CD14-positive monocyte (primary cell): ENCODE measurements around the gene ABHD17B. TPM values are rescaled to one million over a fixed set of nuclear protein-coding genes. Genes with fewer than 3 reads are reported as not detected.

Source experiments
- DNase-seq, 3 donors: peaks; one replicate each; pipeline ENCODE4 v3.0.0-alpha.2; 2011 to 2022
- H2AFZ ChIP-seq: 2 replicates; pipeline ENCODE4 v1.6.0; 2012; ENCODE audit warnings: mild to moderate bottlenecking, low read depth, low read length, inconsistent platforms; ENCODE audit not compliant: insufficient read depth, poor library complexity, severe bottlenecking
- H3K27ac ChIP-seq, 2 donors: 1 replicate in 1 of 2; 2 replicates in 1 of 2; pipeline ENCODE4 v1.5.1; 2012 to 2013; ENCODE audit warnings: low read length in 2 of 2, control low read depth in 1 of 2, inconsistent platforms in 1 of 2, low read depth in 1 of 2, mild to moderate bottlenecking in 1 of 2
- H3K27me3 ChIP-seq, 2 donors: one replicate each; pipeline versions ENCODE4 v1.6.0 to v1.6.1; 2011 to 2013; ENCODE audit warnings: low read length in 2 of 2; ENCODE audit not compliant: control insufficient read depth in 2 of 2, insufficient read depth in 2 of 2
- H3K36me3 ChIP-seq, 2 donors: replicated peaks in 1 of 2; 1 replicate in 1 of 2; 2 replicates in 1 of 2; pipeline versions ENCODE4 v1.5.1 to v1.6.1; 2012 to 2013; ENCODE audit warnings: low read length in 2 of 2, control low read depth in 1 of 2, inconsistent platforms in 1 of 2, mild to moderate bottlenecking in 1 of 2; ENCODE audit not compliant: insufficient read depth in 2 of 2, control insufficient read depth in 1 of 2
- H3K4me1 ChIP-seq, 2 donors: 1 replicate in 1 of 2; 2 replicates in 1 of 2; pipeline versions ENCODE4 v1.5.1 to v1.6.1; 2012 to 2013; ENCODE audit warnings: low read length in 2 of 2, control low read depth in 1 of 2, inconsistent platforms in 1 of 2, mild to moderate bottlenecking in 1 of 2, moderate library complexity in 1 of 2; ENCODE audit not compliant: insufficient read depth in 2 of 2, control insufficient read depth in 1 of 2
- H3K4me2 ChIP-seq: replicated peaks from 2 replicates; pipeline ENCODE3; 2012; ENCODE audit warnings: low read length, moderate library complexity, mild to moderate bottlenecking; ENCODE audit not compliant: poor library complexity, severe bottlenecking; ENCODE audit errors: extremely low read depth
- H3K4me3 ChIP-seq, 3 experiments: fragments of 200-600 bp in 1 of 3; sonication (generic) in 1 of 3; replicated peaks in 1 of 3; 1 replicate in 2 of 3; 2 replicates in 1 of 3; pipeline ENCODE4 v1.5.1; 2011 to 2013; ENCODE audit warnings: low read length in 3 of 3, mild to moderate bottlenecking in 3 of 3, control low read depth in 2 of 3, low read depth in 2 of 3, inconsistent platforms in 1 of 3, moderate library complexity in 1 of 3
- H3K79me2 ChIP-seq: 2 replicates; pipeline ENCODE4 v1.6.0; 2012; ENCODE audit warnings: mild to moderate bottlenecking, control low read depth, inconsistent platforms, low read length, moderate library complexity; ENCODE audit not compliant: insufficient read depth
- H3K9ac ChIP-seq: 2 replicates; pipeline ENCODE4 v1.6.0; 2017; ENCODE audit warnings: low read length, mild to moderate bottlenecking; ENCODE audit not compliant: insufficient read depth, poor library complexity, severe bottlenecking
- H3K9me3 ChIP-seq, 2 donors: replicated peaks in 1 of 2; 1 replicate in 1 of 2; 2 replicates in 1 of 2; pipeline versions ENCODE4 v1.5.1 to v1.6.1; 2012 to 2013; ENCODE audit warnings: low read length in 2 of 2, control low read depth in 1 of 2; ENCODE audit not compliant: control insufficient read depth in 1 of 2, insufficient read depth in 1 of 2
- H4K20me1 ChIP-seq: 2 replicates; pipeline ENCODE4 v1.6.0; 2012; ENCODE audit warnings: mild to moderate bottlenecking, low read length, control low read depth, moderate library complexity; ENCODE audit not compliant: insufficient read depth
- H3K27ac Mint-ChIP-seq, 7 donors: one replicate each; pipeline ENCODE4 v1.8.0; 2020; ENCODE audit warnings: mild to moderate bottlenecking in 7 of 7, mixed read lengths in 7 of 7, moderate library complexity in 6 of 7, inconsistent platforms in 2 of 7
- H3K27me3 Mint-ChIP-seq, 3 donors: one replicate each; pipeline ENCODE4 v1.8.0; 2021 to 2022; ENCODE audit warnings: low read depth in 3 of 3, mild to moderate bottlenecking in 3 of 3, mixed read lengths in 3 of 3, moderate library complexity in 3 of 3, inconsistent platforms in 1 of 3
- H3K36me3 Mint-ChIP-seq, 2 donors: one replicate each; pipeline ENCODE4 v1.8.0; 2020; ENCODE audit warnings: mixed read lengths in 2 of 2, inconsistent platforms in 1 of 2, mild to moderate bottlenecking in 1 of 2
- H3K4me1 Mint-ChIP-seq: one replicate; pipeline ENCODE4 v1.8.0; 2020; ENCODE audit warnings: mild to moderate bottlenecking, mixed read lengths
- H3K4me3 Mint-ChIP-seq, 2 donors: one replicate each; pipeline ENCODE4 v1.8.0; 2020; ENCODE audit warnings: mild to moderate bottlenecking in 2 of 2, mixed read lengths in 2 of 2, moderate library complexity in 1 of 2
- H3K9me3 Mint-ChIP-seq, 7 donors: one replicate each; pipeline ENCODE4 v1.8.0; 2020 to 2022; ENCODE audit warnings: mixed read lengths in 7 of 7, mild to moderate bottlenecking in 6 of 7, moderate library complexity in 6 of 7, inconsistent platforms in 2 of 7
- CTCF ChIP-seq: fragments of 200-600 bp; IDR thresholded peaks from one replicate; pipeline ENCODE4 v1.8.0; 2022; ENCODE audit warnings: antibody characterized with exemption, mild to moderate bottlenecking
- WGBS: methylation state at CpG from one replicate; pipeline ENCODE4 v1.1.5; 2013; ENCODE audit warnings: missing lambda C conversion rate; ENCODE audit not compliant: insufficient coverage; 5-methylcytosine and 5-hydroxymethylcytosine counted together
- intact Hi-C, 2 donors: fragments of 100-400 bp; cut with micrococcal nuclease; formaldehyde crosslinking; loops; one replicate each; pipeline versions ENCODE4 v1.15.0 to v1.15.1; 2023
- polyA plus RNA-seq, 3 donors: library from polyadenylated mRNA; depleted of rRNA in 1 of 3; unstranded in 2 of 3; stranded (reverse) in 1 of 3; fragments of 300-500 nt in 2 of 3; fragments of >200 nt in 1 of 3; fragmentation: Illumina TruSeq in 2 of 3; gene quantifications; 1 replicate in 2 of 3; 2 replicates in 1 of 3; pipeline ENCODE4 v1.2.3, GENCODE V29; 2012 to 2021

The ABHD17B gene
- polyA plus RNA-seq, 3 donors: 4.1 to 12.8 (median 12.3) TPM

DNA sequence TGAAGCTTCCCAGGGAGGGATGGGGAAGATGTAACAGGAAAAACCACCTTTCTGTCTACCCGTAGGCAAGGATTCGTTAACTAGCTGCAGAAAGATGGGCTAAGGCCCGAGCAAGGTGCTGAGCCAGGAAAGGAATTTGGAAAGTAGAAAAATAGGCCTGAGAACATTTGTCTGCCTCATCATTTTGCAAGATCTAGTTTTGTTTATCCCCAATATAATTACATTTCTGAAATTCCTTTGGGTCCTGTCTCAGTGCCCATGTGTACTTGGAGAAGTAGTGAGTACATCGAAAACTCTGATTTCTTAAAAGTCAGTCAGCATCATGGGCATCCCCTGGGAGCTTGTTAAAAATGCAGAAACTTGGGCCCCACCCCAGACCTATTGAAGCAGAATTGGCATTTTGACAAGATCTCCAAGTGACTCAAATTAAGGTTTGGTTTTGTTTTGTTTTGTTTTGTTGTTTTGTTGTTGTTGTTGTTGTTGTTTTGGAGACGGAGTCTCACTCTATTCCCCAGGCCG is 90.5 kb downstream of the ABHD17B start:
- no peaks in the 10 kb centered on the region for H3K9me3 ChIP-seq
- intact Hi-C loops: loop anchor here (5.0 to 10.0 kb wide), 2 partner anchors 94 to 202 kb away; partner anchors contain the start of genes ABHD17B (in 1 of the 2) and C9orf85 (in 1 of the 2)
- no peak overlapping the region for H2AFZ ChIP-seq
- no peaks in the 10 kb centered on the region for H3K27me3 ChIP-seq
- no CpG with 5 or more reads among the region's 6 CpGs for WGBS
- peaks cover 0 to 4% of the 10 kb centered on the region in 2 donors for H3K4me1 ChIP-seq
- H3K36me3 ChIP-seq: no peaks in the 10 kb centered on the region
- H3K79me2 ChIP-seq: no peaks in the 10 kb centered on the region
- DNase-seq: no peak
- H4K20me1 ChIP-seq: no peaks in the 10 kb centered on the region
- TF ChIP-seq CTCF: no peak
- H3K4me1 Mint-ChIP-seq: peaks cover 11% of the 10 kb centered on the region
- H3K27me3 Mint-ChIP-seq: peaks cover 0 to 3% (median 1%) of the 10 kb centered on the region in 3 donors
- no peak overlapping the region for H3K27ac ChIP-seq
- no peak overlapping the region for H3K4me3 ChIP-seq
- no peaks in the 10 kb centered on the region for H3K9me3 Mint-ChIP-seq
- H3K27ac Mint-ChIP-seq: no peak overlapping the region
- H3K4me2 ChIP-seq: no peak overlapping the region
- no peaks in the 10 kb centered on the region for H3K36me3 Mint-ChIP-seq
- H3K9ac ChIP-seq: no peak overlapping the region
- H3K4me3 Mint-ChIP-seq: no peak overlapping the region

GRCh38 chr9:71819115-71819739 is 91.8 kb downstream of the ABHD17B start:
- H3K4me3 Mint-ChIP-seq: no peak overlapping the region
- H3K9me3 Mint-ChIP-seq: no peaks in the 10 kb centered on the region
- Histone ChIP-seq H3K79me2 (no peaks in the 10 kb centered on the region), H2AFZ (no peak overlapping the region), H3K27ac (no peak overlapping the region), H3K36me3 (no peaks in the 10 kb centered on the region), H4K20me1 (no peaks in the 10 kb centered on the region), H3K4me3 (no peak overlapping the region), H3K4me2 (no peak overlapping the region), H3K4me1 (peaks cover 0 to under 1% of the 10 kb centered on the region in 2 donors), H3K27me3 (no peaks in the 10 kb centered on the region), H3K9ac (no peak overlapping the region), H3K9me3 (no peaks in the 10 kb centered on the region)
- intact Hi-C loops: no loop called here
- peaks cover 0 to 3% (median 1%) of the 10 kb centered on the region in 3 donors for H3K27me3 Mint-ChIP-seq
- TF ChIP-seq CTCF: peak; percentile 89
- DNase-seq: peak in 2 of 3 donors; percentile 17 to 18
- H3K4me1 Mint-ChIP-seq: peaks cover 8% of the 10 kb centered on the region
- H3K27ac Mint-ChIP-seq: peak overlapping the region in 1 of 7 donors; percentile 42
- no peaks in the 10 kb centered on the region for H3K36me3 Mint-ChIP-seq
- WGBS: 90% methylated on average over 2 of the region's 8 CpGs
